GM19238 (cell line): ENCODE measurements around the gene DES.

Experiments
- DNase-seq: peaks from one replicate; pipeline ENCODE4 v3.0.0; 2011; ENCODE audit warnings: low spot score; ENCODE audit not compliant: insufficient read length

DES gene

DNA sequence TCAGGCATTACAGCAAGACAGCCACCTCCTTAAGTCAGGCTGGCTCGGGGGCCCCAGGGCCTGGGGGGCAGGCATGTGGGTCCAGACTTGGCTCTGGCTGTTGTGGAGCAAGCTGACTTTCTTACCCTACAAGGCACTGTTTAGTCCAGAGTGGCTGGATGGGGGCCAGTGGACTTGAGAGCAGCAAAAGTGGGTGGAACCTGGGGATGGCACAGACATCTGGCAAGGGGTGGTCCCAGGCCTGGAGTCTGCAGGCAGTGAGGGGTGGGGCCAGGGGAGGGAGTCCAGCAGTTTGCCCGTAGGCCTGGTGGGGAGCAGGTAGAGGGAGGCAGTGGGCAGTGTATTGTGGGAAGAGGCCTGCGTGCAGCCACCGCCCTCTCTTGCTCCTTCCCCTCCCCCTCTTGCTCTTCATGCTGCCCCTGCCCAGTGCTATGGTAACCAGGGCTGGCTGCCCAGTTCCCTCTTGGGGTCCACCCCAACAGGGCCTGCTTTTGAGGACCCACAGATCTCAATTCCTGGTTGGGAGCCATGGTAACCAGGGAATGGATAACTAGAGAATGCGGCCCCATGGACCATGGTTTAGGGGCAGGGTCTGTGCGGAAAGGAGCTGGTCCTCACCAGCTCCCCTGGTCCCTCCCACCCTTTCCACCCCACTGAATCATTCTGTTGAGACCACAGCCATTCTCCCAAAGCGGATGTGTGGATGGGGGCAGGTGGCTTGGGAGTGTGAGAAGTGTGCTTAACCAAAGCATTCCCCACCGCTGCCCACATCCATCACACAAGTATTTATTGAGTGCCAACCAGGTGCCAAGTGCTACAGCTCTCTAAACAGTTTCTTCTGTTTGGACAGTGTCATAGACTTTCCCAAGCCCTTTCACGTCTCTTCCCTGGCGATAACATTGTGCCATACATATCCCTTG is 35.8 kb downstream of the DES start:
- no peak for DNase-seq

DNA sequence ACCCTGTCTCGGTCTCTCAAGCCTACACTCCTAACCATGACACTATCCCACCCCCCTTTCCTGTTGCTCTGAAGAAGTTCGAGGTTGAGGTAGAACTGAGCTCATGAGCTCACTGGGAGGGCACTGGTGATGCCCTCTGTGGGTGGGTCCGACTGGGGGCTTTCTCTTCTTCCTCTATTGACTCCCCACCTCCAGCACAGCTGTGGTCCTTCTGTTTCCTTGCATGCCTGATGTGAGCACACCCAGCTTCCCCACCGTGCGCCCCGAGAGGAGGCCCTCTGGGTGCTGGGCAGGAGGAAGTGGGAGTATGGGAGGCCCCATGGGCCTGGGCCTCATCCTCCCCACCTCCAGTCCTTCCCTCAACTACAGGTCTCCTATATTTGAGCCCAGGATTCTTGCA is 37.4 kb downstream of the DES start:
- no peak for DNase-seq

- no peak for DNase-seq
Observed at GRCh38 chr2:219457784-219458369, 39.7 kb downstream of the DES start.

- DNase-seq: no peak
Observed at GRCh38 chr2:219458996-219459395, 40.8 kb downstream of the DES start.

- DNase-seq: peak; percentile 76
Observed at GRCh38 chr2:219459460-219460311, 41.5 kb downstream of the DES start.

GRCh38 chr2:219460424-219460926 is 42.3 kb downstream of the DES start:
- DNase-seq: no peak

- no peak for DNase-seq
Observed at GRCh38 chr2:219461047-219461514, 42.9 kb downstream of the DES start.

- no peak for DNase-seq
Observed at GRCh38 chr2:219461669-219462068, 43.5 kb downstream of the DES start.

- no peak for DNase-seq
Observed at GRCh38 chr2:219462349-219462748, 44.2 kb downstream of the DES start.

DNA sequence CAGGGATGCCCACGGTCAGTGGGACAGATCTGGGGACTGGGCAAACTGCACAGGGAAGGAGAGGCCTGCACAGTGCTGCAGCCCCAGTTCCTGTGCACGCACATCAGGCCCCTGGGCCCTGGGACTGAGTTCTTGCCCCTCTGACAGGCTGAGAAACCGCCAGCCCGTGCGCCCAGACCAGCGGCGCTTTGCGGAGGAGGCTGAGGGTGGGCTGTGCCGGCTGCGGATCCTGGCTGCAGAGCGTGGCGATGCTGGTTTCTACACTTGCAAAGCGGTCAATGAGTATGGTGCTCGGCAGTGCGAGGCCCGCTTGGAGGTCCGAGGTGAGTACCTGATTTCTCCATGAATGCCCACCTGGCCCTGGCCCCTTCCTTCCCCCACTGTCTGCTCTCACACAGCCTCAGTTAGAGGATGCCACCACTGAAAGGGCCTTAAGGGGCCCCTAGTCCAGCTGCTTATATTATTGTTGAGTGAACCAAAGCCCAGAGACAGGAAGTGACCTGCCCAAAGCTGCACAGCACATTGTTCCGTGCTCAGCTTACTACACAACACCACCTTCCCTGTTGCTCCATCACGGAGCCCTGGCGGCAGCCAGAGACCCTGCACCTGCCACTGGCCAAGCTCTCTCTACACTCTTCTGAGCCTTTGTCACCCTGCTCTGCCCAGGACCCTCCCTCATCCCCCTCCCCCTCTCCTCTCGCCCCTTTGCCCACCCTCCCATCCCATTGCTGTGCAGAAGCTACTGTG is 46.3 kb downstream of the DES start:
- no peak for DNase-seq

DNA sequence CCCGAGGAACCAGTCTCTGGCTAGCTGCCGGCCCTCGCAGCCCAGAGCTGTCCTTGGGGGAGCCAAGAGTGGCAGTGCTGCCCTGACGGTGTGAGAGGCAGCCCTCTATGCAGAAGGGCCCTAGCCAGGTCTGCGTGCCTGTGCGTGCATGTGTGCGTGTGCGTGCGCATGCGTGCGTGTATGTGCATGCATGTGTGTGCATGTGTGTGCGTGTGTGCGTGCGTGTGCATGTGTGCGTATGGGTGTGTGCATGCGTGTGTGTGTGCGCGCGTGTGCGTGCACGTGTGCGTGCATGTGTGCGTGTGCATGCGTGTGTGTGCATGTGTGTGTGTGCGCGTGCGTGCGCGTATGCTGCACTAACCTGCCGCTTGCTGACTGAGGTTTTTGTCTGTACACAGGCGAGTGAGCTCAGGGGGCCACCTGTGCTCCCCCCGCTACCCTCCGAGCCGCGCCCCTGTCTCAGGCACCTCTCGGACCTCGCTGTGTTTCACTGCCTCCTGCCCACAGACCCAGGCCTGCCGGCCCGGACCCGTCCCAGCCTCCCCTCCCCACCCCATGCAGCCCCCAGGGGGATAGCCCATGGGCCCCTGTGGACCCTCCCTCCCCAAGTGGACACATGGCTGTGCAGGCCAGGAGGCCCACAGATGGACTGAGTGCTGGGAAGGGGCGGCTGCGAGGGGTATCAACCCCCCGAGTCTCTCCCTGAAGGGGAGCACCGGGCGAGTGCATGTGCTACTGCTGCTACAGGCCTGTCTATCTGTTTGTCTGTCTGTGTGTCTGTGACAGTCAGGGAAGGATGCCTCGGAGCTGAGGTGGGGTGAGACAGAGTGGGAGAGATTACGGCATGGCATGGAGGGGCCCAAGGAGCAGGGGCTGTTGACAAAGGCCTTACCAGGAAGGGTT is 47.7 kb downstream of the DES start:
- no peak for DNase-seq

DNA sequence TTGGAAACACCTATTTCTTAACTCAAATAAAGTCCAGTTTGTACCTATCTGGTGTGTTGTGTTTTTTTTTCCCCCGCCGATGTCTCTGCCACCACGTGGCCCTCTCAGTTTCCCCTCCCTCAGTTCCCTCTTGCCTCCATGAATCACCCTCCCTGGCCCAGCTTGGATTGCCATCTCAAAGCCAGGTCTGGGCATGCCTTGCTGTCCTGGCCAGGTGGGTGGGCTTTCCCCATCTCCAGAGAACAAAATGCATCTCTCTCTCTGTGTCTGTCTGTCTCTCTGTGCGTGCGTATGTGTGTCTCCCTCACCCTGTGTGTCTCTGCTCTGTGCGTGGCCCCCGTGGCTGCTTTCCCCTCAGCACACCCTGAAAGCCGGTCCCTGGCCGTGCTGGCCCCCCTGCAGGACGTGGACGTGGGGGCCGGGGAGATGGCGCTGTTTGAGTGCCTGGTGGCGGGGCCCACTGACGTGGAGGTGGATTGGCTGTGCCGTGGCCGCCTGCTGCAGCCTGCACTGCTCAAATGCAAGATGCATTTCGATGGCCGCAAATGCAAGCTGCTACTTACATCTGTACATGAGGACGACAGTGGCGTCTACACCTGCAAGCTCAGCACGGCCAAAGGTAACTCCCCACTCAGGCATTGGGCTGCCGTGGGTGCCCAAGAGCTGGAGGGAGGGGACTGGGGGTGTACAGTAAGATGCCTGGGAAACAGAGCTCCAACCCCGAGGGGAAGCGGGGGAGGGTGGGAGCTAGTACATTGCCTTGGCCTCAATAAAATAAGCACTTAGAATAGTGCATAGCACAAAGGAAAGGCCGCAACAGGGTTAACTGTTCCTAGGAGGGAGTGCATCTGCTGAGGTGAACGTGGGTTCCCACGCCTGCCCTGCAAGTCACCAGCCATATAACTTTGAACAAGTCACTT is 48.9 kb downstream of the DES start:
- no peak for DNase-seq

- DNase-seq: no peak
Observed at GRCh38 chr2:219467736-219468075, 49.5 kb downstream of the DES start.

GRCh38 chr2:219468410-219469185 is 50.4 kb downstream of the DES start:
- no peak for DNase-seq

DNA sequence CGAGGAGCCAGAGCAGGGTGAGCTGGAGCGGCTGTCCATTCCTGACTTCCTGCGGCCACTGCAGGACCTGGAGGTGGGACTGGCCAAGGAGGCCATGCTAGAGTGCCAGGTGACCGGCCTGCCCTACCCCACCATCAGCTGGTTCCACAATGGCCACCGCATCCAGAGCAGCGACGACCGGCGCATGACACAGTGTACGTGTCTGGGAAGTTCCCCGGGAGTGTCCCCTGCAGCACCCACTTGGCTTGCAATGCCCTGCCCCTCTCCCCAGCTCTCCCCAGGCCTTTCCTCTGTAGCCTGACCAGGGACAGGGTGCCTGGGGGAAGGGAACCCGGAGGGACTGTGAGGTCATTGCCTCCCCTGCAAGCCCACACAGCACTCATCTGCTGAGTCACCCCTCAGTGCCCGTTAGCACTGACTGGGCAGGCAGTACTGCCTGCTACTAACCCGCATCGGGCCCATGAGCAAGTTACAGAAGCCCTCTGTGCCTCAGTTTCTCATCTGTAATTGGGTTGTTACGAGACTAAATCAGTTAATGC is 51.1 kb downstream of the DES start:
- DNase-seq: no peak

GRCh38 chr2:219470429-219470828 is 52.3 kb downstream of the DES start:
- DNase-seq: no peak

GRCh38 chr2:219471476-219472371 is 53.5 kb downstream of the DES start:
- DNase-seq: no peak
